Keratinocyte (primary cell): ENCODE measurements around the gene PDE1A.

Experiments
- EZH2 ChIP-seq: IDR thresholded peaks from one replicate; pipeline ENCODE4 v1.6.1; 2012; ENCODE audit warnings: inconsistent platforms, mild to moderate bottlenecking, low read length, moderate library complexity
- TF ChIP-seq, protein P1 (sequence below), 3 experiments: IDR thresholded peaks in 1 of 3; conservative IDR thresholded peaks in 1 of 3; optimal IDR thresholded peaks in 1 of 3; 2 replicates in 2 of 3; 3 replicates in 1 of 3; pipeline versions ENCODE3 to v1.5.1; 2011; ENCODE audit warnings: low read length in 3 of 3, mild to moderate bottlenecking in 3 of 3, moderate library complexity in 2 of 3, control low read depth in 1 of 3, inconsistent platforms in 1 of 3; ENCODE audit not compliant: insufficient read depth in 2 of 3; ENCODE audit errors: extremely low read depth in 1 of 3

DNA sequence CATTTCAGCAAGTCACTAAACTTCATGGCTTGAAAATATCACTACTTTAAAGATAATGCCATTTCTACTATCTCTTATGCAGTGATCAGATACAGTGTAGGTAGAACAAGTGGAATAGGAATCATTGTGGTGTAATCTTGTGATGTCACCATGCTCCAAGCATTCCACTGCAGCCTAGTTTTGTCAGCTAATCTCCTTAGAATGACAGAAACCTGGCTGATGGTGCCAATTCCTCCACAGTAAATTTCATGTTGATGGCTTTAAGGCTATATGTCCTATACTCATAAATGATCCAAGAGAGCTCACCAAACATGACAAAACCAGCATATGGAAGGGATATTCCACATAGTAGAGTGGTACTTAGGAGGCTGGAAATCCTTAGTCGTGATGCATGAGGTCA is 184.9 kb downstream of the PDE1A start:
- TF ChIP-seq, protein P1, sequence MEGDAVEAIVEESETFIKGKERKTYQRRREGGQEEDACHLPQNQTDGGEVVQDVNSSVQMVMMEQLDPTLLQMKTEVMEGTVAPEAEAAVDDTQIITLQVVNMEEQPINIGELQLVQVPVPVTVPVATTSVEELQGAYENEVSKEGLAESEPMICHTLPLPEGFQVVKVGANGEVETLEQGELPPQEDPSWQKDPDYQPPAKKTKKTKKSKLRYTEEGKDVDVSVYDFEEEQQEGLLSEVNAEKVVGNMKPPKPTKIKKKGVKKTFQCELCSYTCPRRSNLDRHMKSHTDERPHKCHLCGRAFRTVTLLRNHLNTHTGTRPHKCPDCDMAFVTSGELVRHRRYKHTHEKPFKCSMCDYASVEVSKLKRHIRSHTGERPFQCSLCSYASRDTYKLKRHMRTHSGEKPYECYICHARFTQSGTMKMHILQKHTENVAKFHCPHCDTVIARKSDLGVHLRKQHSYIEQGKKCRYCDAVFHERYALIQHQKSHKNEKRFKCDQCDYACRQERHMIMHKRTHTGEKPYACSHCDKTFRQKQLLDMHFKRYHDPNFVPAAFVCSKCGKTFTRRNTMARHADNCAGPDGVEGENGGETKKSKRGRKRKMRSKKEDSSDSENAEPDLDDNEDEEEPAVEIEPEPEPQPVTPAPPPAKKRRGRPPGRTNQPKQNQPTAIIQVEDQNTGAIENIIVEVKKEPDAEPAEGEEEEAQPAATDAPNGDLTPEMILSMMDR (optimal IDR thresholded peaks at IDR 0.05 in 1 of 3, IDR thresholded peaks at IDR 0.05 in 1 of 3, conservative IDR thresholded peaks at IDR 0.05 in 1 of 3; ENCODE audit: extremely low read depth in 1 of 3, insufficient read depth in 2 of 3, low read length in 3 of 3) = no peak
- no peak for TF ChIP-seq EZH2
